GM23338 (cell line): ENCODE measurements around the gene PHLDB1. TPM values are rescaled to one million over a fixed set of nuclear protein-coding genes. Genes with fewer than 3 reads are reported as not detected.

ENCODE experiments used
- ATAC-seq: fragments of 200-7000 bp; cut with Tn5 transposase; 3 replicates; pipeline ENCODE4 v1.9.1; 2020
- DNase-seq: peaks from one replicate; pipeline ENCODE4 v3.0.0-alpha.2; 2015; ENCODE audit warnings: low spot score
- H2AFZ ChIP-seq: fragments of 200-600 bp; sonication (generic); 2 replicates; pipeline ENCODE4 v1.8.0; 2016; ENCODE audit warnings: antibody characterized with exemption, mild to moderate bottlenecking, moderate library complexity
- H3F3A ChIP-seq: fragments of 200-600 bp; sonication (generic); replicated peaks from 2 replicates; pipeline ENCODE4 v1.8.0; 2017; ENCODE audit warnings: antibody characterized with exemption, mixed run types, low read depth
- H3K27ac ChIP-seq: fragments of 200-600 bp; sonication (generic); 2 replicates; pipeline ENCODE4 v1.6.1; 2016; ENCODE audit warnings: low read depth
- H3K27me3 ChIP-seq: fragments of 200-600 bp; sonication (generic); 2 replicates; pipeline ENCODE4 v1.8.0; 2016; ENCODE audit warnings: mild to moderate bottlenecking, mixed run types, moderate library complexity; ENCODE audit not compliant: insufficient read depth
- H3K36me3 ChIP-seq: fragments of 200-600 bp; sonication (generic); 2 replicates; pipeline ENCODE4 v1.8.0; 2016; ENCODE audit warnings: mild to moderate bottlenecking; ENCODE audit not compliant: insufficient read depth
- H3K4me1 ChIP-seq: fragments of 200-600 bp; sonication (generic); 2 replicates; pipeline ENCODE4 v1.8.0; 2016; ENCODE audit warnings: mild to moderate bottlenecking, moderate library complexity; ENCODE audit not compliant: insufficient read depth
- H3K4me2 ChIP-seq: fragments of 200-600 bp; sonication (generic); 2 replicates; pipeline ENCODE4 v1.7.1; 2017; ENCODE audit warnings: mixed run types
- H3K4me3 ChIP-seq: fragments of 200-600 bp; sonication (generic); 2 replicates; pipeline ENCODE4 v1.6.1; 2016; ENCODE audit warnings: mixed run types
- H3K79me2 ChIP-seq: fragments of 200-600 bp; sonication (generic); replicated peaks from 2 replicates; pipeline ENCODE4 v1.8.0; 2017; ENCODE audit warnings: mild to moderate bottlenecking; ENCODE audit not compliant: insufficient read depth
- H3K9me2 ChIP-seq: fragments of 200-600 bp; sonication (generic); 2 replicates; pipeline ENCODE4 v1.8.0; 2017; ENCODE audit not compliant: insufficient read depth
- H4K20me1 ChIP-seq: fragments of 200-600 bp; sonication (generic); replicated peaks from 2 replicates; pipeline ENCODE4 v1.8.0; 2017; ENCODE audit warnings: mild to moderate bottlenecking; ENCODE audit not compliant: insufficient read depth
- H3K27ac Mint-ChIP-seq: 2 replicates; pipeline ENCODE4 v1.8.0; 2020; ENCODE audit warnings: inconsistent platforms, mild to moderate bottlenecking, moderate library complexity, mixed read lengths
- H3K27me3 Mint-ChIP-seq: 3 replicates; pipeline ENCODE4 v1.8.0; 2022; ENCODE audit warnings: low read depth, mild to moderate bottlenecking, moderate library complexity, mixed read lengths, inconsistent platforms; ENCODE audit not compliant: insufficient read depth, poor library complexity
- H3K36me3 Mint-ChIP-seq: 3 replicates; pipeline ENCODE4 v1.8.0; 2021; ENCODE audit warnings: low read depth, mild to moderate bottlenecking, inconsistent platforms, moderate library complexity, mixed read lengths
- H3K4me1 Mint-ChIP-seq: 3 replicates; pipeline ENCODE4 v1.8.0; 2020; ENCODE audit warnings: mild to moderate bottlenecking, inconsistent platforms, mixed read lengths
- H3K4me3 Mint-ChIP-seq: 3 replicates; pipeline ENCODE4 v1.8.0; 2021; ENCODE audit warnings: moderate library complexity, mild to moderate bottlenecking, inconsistent platforms, mixed read lengths
- H3K9me3 Mint-ChIP-seq: 3 replicates; pipeline ENCODE4 v1.8.0; 2020; ENCODE audit warnings: moderate library complexity, mild to moderate bottlenecking, inconsistent platforms, mixed read lengths
- CREB1 ChIP-seq: fragments of 250-450 bp; sonication (Bioruptor Pico); IDR thresholded peaks from 2 replicates; pipeline ENCODE4 v1.5.0; 2020; ENCODE audit warnings: low read depth, mild to moderate bottlenecking, moderate library complexity
- CTCF ChIP-seq, 2 experiments: fragments of 200-600 bp in 1 of 2; sonication (generic) in 1 of 2; conservative IDR thresholded peaks; 2 replicates each; pipeline versions ENCODE4 v1.5.1 to v1.6.1; 2016 to 2017; ENCODE audit warnings: antibody characterized with exemption in 2 of 2, low read depth in 2 of 2, mild to moderate bottlenecking in 2 of 2, moderate library complexity in 1 of 2
- EZH2 ChIP-seq: fragments of 200-600 bp; sonication (generic); IDR thresholded peaks from one replicate; pipeline ENCODE4 v1.8.0; 2017; ENCODE audit warnings: antibody characterized with exemption, mild to moderate bottlenecking, low read depth; ENCODE audit not compliant: unreplicated experiment
- EZH2phosphoT487 ChIP-seq: fragments of 200-600 bp; sonication (generic); IDR thresholded peaks from one replicate; pipeline ENCODE4 v1.8.1; 2018; ENCODE audit warnings: antibody characterized with exemption; ENCODE audit not compliant: unreplicated experiment
- JUNB ChIP-seq: IDR thresholded peaks from one replicate; pipeline ENCODE4 v1.6.1; 2016; ENCODE audit warnings: antibody characterized with exemption; ENCODE audit not compliant: unreplicated experiment
- NANOG ChIP-seq: IDR thresholded peaks from 2 replicates; pipeline ENCODE4 v1.6.1; 2016; ENCODE audit warnings: antibody characterized with exemption, borderline replicate concordance
- POLR2AphosphoS5 ChIP-seq: IDR thresholded peaks from 2 replicates; pipeline ENCODE4 v1.6.1; 2016; ENCODE audit warnings: antibody characterized with exemption, low read depth
- STAT1 ChIP-seq: IDR thresholded peaks from one replicate; pipeline ENCODE4 v1.6.1; 2016; ENCODE audit warnings: antibody characterized with exemption; ENCODE audit not compliant: unreplicated experiment
- ZNF114 ChIP-seq: fragments of 250-450 bp; sonication (Bioruptor Pico); IDR thresholded peaks from 2 replicates; pipeline ENCODE4 v1.5.0; 2020; ENCODE audit warnings: mild to moderate bottlenecking, moderate library complexity
- ZNF331 ChIP-seq: fragments of 250-450 bp; sonication (Bioruptor Pico); IDR thresholded peaks from 2 replicates; pipeline ENCODE4 v1.5.0; 2020; ENCODE audit warnings: low read depth, mild to moderate bottlenecking, moderate library complexity
- polyA plus RNA-seq: library from polyadenylated mRNA; unstranded; fragments of >200 nt; fragmentation: Nextera tagmentation; extraction: Ambion mirVana; gene quantifications from 2 replicates; pipeline ENCODE4 v1.2.1, GENCODE V29; 2016
- total RNA-seq: library from RNA; depleted of rRNA; stranded (reverse); fragments of >200 nt; shearing (Covaris generic); gene quantifications from 2 replicates; pipeline ENCODE4 v1.2.3, GENCODE V29; 2014
- TF ChIP-seq, protein P1 (sequence below): fragments of 250-450 bp; sonication (Bioruptor Pico); IDR thresholded peaks from 2 replicates; pipeline ENCODE4 v1.5.0; 2020; ENCODE audit warnings: mild to moderate bottlenecking, moderate library complexity
- TF ChIP-seq, protein P2 (sequence below): IDR thresholded peaks from 2 replicates; pipeline ENCODE4 v1.6.1; 2016; ENCODE audit warnings: antibody characterized with exemption
- TF ChIP-seq, protein P3 (sequence below): IDR thresholded peaks from one replicate; pipeline ENCODE4 v1.6.1; 2018; ENCODE audit warnings: antibody characterized with exemption; ENCODE audit not compliant: unreplicated experiment

Gene PHLDB1
- total and polyA plus RNA-seq, 2 experiments from 2014 or later, result 46.0 to 85.2 TPM

GRCh38 chr11:118687906-118688305 is 80.5 kb downstream of the PHLDB1 start:
- no peaks in the 10 kb centered on the region for H3F3A ChIP-seq
- TF ChIP-seq, protein P1, sequence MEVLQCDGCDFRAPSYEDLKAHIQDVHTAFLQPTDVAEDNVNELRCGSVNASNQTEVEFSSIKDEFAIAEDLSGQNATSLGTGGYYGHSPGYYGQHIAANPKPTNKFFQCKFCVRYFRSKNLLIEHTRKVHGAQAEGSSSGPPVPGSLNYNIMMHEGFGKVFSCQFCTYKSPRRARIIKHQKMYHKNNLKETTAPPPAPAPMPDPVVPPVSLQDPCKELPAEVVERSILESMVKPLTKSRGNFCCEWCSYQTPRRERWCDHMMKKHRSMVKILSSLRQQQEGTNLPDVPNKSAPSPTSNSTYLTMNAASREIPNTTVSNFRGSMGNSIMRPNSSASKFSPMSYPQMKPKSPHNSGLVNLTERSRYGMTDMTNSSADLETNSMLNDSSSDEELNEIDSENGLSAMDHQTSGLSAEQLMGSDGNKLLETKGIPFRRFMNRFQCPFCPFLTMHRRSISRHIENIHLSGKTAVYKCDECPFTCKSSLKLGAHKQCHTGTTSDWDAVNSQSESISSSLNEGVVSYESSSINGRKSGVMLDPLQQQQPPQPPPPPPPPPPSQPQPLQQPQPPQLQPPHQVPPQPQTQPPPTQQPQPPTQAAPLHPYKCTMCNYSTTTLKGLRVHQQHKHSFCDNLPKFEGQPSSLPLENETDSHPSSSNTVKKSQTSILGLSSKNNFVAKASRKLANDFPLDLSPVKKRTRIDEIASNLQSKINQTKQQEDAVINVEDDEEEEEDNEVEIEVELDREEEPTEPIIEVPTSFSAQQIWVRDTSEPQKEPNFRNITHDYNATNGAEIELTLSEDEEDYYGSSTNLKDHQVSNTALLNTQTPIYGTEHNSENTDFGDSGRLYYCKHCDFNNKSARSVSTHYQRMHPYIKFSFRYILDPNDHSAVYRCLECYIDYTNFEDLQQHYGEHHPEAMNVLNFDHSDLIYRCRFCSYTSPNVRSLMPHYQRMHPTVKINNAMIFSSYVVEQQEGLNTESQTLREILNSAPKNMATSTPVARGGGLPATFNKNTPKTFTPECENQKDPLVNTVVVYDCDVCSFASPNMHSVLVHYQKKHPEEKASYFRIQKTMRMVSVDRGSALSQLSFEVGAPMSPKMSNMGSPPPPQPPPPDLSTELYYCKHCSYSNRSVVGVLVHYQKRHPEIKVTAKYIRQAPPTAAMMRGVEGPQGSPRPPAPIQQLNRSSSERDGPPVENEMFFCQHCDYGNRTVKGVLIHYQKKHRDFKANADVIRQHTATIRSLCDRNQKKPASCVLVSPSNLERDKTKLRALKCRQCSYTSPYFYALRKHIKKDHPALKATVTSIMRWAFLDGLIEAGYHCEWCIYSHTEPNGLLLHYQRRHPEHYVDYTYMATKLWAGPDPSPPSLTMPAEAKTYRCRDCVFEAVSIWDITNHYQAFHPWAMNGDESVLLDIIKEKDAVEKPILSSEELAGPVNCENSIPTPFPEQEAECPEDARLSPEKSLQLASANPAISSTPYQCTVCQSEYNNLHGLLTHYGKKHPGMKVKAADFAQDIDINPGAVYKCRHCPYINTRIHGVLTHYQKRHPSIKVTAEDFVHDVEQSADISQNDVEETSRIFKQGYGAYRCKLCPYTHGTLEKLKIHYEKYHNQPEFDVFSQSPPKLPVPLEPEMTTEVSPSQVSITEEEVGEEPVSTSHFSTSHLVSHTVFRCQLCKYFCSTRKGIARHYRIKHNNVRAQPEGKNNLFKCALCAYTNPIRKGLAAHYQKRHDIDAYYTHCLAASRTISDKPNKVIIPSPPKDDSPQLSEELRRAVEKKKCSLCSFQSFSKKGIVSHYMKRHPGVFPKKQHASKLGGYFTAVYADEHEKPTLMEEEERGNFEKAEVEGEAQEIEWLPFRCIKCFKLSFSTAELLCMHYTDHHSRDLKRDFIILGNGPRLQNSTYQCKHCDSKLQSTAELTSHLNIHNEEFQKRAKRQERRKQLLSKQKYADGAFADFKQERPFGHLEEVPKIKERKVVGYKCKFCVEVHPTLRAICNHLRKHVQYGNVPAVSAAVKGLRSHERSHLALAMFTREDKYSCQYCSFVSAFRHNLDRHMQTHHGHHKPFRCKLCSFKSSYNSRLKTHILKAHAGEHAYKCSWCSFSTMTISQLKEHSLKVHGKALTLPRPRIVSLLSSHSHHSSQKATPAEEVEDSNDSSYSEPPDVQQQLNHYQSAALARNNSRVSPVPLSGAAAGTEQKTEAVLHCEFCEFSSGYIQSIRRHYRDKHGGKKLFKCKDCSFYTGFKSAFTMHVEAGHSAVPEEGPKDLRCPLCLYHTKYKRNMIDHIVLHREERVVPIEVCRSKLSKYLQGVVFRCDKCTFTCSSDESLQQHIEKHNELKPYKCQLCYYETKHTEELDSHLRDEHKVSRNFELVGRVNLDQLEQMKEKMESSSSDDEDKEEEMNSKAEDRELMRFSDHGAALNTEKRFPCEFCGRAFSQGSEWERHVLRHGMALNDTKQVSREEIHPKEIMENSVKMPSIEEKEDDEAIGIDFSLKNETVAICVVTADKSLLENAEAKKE, result no peak
- TF ChIP-seq JUNB (no peak), POLR2AphosphoS5 (no peak), NANOG (no peak), ZNF331 (CRISPR knock-in tag) (no peak), ZNF114 (CRISPR knock-in tag) (no peak), EZH2phosphoT487 (no peak), STAT1 (no peak), CREB1 (CRISPR knock-in tag) (no peak), CTCF (conservative IDR thresholded peaks at IDR 0.05; ENCODE audit: low read depth in 2 of 2) (no peak), EZH2 (no peak)
- TF ChIP-seq, protein P2, sequence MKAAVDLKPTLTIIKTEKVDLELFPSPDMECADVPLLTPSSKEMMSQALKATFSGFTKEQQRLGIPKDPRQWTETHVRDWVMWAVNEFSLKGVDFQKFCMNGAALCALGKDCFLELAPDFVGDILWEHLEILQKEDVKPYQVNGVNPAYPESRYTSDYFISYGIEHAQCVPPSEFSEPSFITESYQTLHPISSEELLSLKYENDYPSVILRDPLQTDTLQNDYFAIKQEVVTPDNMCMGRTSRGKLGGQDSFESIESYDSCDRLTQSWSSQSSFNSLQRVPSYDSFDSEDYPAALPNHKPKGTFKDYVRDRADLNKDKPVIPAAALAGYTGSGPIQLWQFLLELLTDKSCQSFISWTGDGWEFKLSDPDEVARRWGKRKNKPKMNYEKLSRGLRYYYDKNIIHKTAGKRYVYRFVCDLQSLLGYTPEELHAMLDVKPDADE, result no peak
- TF ChIP-seq, protein P3, sequence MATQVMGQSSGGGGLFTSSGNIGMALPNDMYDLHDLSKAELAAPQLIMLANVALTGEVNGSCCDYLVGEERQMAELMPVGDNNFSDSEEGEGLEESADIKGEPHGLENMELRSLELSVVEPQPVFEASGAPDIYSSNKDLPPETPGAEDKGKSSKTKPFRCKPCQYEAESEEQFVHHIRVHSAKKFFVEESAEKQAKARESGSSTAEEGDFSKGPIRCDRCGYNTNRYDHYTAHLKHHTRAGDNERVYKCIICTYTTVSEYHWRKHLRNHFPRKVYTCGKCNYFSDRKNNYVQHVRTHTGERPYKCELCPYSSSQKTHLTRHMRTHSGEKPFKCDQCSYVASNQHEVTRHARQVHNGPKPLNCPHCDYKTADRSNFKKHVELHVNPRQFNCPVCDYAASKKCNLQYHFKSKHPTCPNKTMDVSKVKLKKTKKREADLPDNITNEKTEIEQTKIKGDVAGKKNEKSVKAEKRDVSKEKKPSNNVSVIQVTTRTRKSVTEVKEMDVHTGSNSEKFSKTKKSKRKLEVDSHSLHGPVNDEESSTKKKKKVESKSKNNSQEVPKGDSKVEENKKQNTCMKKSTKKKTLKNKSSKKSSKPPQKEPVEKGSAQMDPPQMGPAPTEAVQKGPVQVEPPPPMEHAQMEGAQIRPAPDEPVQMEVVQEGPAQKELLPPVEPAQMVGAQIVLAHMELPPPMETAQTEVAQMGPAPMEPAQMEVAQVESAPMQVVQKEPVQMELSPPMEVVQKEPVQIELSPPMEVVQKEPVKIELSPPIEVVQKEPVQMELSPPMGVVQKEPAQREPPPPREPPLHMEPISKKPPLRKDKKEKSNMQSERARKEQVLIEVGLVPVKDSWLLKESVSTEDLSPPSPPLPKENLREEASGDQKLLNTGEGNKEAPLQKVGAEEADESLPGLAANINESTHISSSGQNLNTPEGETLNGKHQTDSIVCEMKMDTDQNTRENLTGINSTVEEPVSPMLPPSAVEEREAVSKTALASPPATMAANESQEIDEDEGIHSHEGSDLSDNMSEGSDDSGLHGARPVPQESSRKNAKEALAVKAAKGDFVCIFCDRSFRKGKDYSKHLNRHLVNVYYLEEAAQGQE, result no peak
- Mint-ChIP-seq H3K36me3 (no peaks in the 10 kb centered on the region), H3K4me1 (peaks cover 16% of the 10 kb centered on the region), H3K27ac (no peak overlapping the region), H3K27me3 (peaks cover 11% of the 10 kb centered on the region), H3K9me3 (no peaks in the 10 kb centered on the region), H3K4me3 (no peak overlapping the region)
- no peak overlapping the region for H3K4me2 ChIP-seq
- no peak overlapping the region for H3K4me3 ChIP-seq
- H3K4me1 ChIP-seq, result peaks cover 9% of the 10 kb centered on the region; the same call in 1 of the 2 replicates
- H2AFZ ChIP-seq, result no peak overlapping the region
- no peaks in the 10 kb centered on the region for H3K36me3 ChIP-seq
- no peaks in the 10 kb centered on the region for H3K27me3 ChIP-seq
- no peak for ATAC-seq
- H3K9me2 ChIP-seq, result no peaks in the 10 kb centered on the region
- no peaks in the 10 kb centered on the region for H3K79me2 ChIP-seq
- no peak for DNase-seq
- H4K20me1 ChIP-seq, result no peaks in the 10 kb centered on the region
- H3K27ac ChIP-seq, result no peak overlapping the region
